Measurements from ENCODE around the gene ELMOD1.

DNA sequence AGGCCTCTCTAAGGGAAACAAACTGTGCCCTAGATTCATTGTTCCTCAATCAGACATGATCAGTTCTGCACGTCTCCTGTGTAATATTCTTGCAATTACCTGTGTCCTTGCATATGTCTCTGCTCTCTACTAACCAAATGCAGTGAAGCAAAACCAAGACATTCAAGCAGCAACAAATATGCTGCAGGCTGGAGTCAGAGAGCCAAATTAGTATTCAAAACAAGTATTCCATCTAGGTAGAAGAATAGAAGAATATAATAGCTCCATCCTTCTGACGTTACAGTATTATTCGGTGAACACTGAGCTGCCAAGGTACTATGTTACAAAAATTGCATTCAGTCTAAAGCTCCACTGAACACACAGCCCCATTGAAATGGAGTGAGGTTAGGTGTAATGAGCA, 69.1 kb downstream of the ELMOD1 start:
- no peak for TF ChIP-seq ZSCAN16 (tag by site-specific recombination; IDR thresholded peaks at IDR 0.05)
- TF ChIP-seq, protein P1, sequence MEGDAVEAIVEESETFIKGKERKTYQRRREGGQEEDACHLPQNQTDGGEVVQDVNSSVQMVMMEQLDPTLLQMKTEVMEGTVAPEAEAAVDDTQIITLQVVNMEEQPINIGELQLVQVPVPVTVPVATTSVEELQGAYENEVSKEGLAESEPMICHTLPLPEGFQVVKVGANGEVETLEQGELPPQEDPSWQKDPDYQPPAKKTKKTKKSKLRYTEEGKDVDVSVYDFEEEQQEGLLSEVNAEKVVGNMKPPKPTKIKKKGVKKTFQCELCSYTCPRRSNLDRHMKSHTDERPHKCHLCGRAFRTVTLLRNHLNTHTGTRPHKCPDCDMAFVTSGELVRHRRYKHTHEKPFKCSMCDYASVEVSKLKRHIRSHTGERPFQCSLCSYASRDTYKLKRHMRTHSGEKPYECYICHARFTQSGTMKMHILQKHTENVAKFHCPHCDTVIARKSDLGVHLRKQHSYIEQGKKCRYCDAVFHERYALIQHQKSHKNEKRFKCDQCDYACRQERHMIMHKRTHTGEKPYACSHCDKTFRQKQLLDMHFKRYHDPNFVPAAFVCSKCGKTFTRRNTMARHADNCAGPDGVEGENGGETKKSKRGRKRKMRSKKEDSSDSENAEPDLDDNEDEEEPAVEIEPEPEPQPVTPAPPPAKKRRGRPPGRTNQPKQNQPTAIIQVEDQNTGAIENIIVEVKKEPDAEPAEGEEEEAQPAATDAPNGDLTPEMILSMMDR (tag by site-specific recombination; IDR thresholded peaks at IDR 0.05) = no peak
- TF ChIP-seq ZNF391 (tag by site-specific recombination; IDR thresholded peaks at IDR 0.05; ENCODE audit: borderline replicate concordance, low read depth) = no peak
- TF ChIP-seq ZNF292 (tag by site-specific recombination; IDR thresholded peaks at IDR 0.05; ENCODE audit: borderline replicate concordance, low read depth) = no peak
- TF ChIP-seq TSHZ1 (tag by site-specific recombination; IDR thresholded peaks at IDR 0.05; ENCODE audit: borderline replicate concordance) = no peak
- no peak for TF ChIP-seq YY1 (tag by site-specific recombination; IDR thresholded peaks at IDR 0.05)
